Endothelial cell of umbilical vein (primary cell): ENCODE data around the gene IGSF9B.

Source experiments
- CTCF ChIP-seq, 2 donors: IDR thresholded peaks; 1 replicate in 1 of 2; 2 replicates in 1 of 2; pipeline ENCODE4 v1.5.1; 2011; ENCODE audit warnings: low read length in 2 of 2, mild to moderate bottlenecking in 2 of 2, moderate library complexity in 2 of 2, control low read depth in 1 of 2, inconsistent platforms in 1 of 2, low read depth in 1 of 2; ENCODE audit not compliant: insufficient read depth in 1 of 2; ENCODE audit errors: extremely low read depth in 1 of 2
- EZH2 ChIP-seq: IDR thresholded peaks from 2 replicates; pipeline ENCODE4 v1.6.1; 2012; ENCODE audit warnings: borderline replicate concordance, low read depth, mild to moderate bottlenecking, moderate library complexity, low read length, inconsistent platforms; ENCODE audit not compliant: severe bottlenecking
- FOS ChIP-seq: IDR thresholded peaks from 2 replicates; pipeline ENCODE4 v1.6.1; 2011; ENCODE audit warnings: mild to moderate bottlenecking, low read length, moderate library complexity, borderline replicate concordance; ENCODE audit not compliant: insufficient read depth
- POLR2AphosphoS5 ChIP-seq: IDR thresholded peaks from 2 replicates; pipeline ENCODE4 v1.6.1; 2012; ENCODE audit warnings: low read depth, mild to moderate bottlenecking, control low read depth, low read length, moderate library complexity; ENCODE audit not compliant: insufficient read depth

GRCh38 chr11:133895551-133895950, 61.2 kb downstream of the IGSF9B start:
- TF ChIP-seq POLR2AphosphoS5: no peak
- no peak for TF ChIP-seq CTCF (IDR thresholded peaks at IDR 0.05; ENCODE audit: extremely low read depth in 1 of 2, insufficient read depth in 1 of 2, low read depth in 1 of 2, low read length in 2 of 2)
- TF ChIP-seq EZH2: no peak
- no peak for TF ChIP-seq FOS
